C4-2B (cell line): ENCODE measurements around the gene GPS2.

Source experiments
- H3K27ac ChIP-seq: fragments of 450-650 bp; 2 replicates; pipeline ENCODE4 v1.5.1; 2017
- ZFX ChIP-seq: fragments of 450-650 bp; IDR thresholded peaks from 2 replicates; pipeline ENCODE4 v1.6.1; 2017
- TF ChIP-seq, protein P1 (sequence below): fragments of 450-650 bp; conservative IDR thresholded peaks from 2 replicates; pipeline ENCODE4 v1.5.1; 2017; ENCODE audit warnings: mild to moderate bottlenecking

Gene GPS2

DNA sequence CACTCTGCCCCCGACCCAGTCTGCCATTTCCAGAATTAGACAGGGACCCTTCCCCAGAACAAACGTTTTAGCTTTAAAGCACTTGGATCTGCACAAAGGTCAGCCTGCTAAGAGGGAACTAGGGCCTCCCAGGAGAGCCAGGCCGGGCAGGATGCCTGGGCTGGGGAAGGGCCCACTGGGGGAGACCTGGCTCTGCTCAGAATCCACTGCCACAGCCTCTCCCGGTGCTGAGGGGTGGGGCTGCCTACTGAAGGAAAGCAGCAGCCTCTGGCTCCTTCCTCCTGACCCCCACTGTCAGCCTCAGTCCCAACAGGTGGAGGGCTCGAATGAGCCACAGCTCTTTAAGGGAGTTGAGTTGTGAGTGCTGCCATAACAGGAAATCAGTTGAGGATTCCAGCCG lies 22.4 kb downstream of the GPS2 start:
- H3K27ac ChIP-seq: peak overlapping the region; percentile 10; the same call in 1 of the 2 replicates
- TF ChIP-seq ZFX: no peak
- TF ChIP-seq, protein P1, sequence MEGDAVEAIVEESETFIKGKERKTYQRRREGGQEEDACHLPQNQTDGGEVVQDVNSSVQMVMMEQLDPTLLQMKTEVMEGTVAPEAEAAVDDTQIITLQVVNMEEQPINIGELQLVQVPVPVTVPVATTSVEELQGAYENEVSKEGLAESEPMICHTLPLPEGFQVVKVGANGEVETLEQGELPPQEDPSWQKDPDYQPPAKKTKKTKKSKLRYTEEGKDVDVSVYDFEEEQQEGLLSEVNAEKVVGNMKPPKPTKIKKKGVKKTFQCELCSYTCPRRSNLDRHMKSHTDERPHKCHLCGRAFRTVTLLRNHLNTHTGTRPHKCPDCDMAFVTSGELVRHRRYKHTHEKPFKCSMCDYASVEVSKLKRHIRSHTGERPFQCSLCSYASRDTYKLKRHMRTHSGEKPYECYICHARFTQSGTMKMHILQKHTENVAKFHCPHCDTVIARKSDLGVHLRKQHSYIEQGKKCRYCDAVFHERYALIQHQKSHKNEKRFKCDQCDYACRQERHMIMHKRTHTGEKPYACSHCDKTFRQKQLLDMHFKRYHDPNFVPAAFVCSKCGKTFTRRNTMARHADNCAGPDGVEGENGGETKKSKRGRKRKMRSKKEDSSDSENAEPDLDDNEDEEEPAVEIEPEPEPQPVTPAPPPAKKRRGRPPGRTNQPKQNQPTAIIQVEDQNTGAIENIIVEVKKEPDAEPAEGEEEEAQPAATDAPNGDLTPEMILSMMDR: no peak

DNA sequence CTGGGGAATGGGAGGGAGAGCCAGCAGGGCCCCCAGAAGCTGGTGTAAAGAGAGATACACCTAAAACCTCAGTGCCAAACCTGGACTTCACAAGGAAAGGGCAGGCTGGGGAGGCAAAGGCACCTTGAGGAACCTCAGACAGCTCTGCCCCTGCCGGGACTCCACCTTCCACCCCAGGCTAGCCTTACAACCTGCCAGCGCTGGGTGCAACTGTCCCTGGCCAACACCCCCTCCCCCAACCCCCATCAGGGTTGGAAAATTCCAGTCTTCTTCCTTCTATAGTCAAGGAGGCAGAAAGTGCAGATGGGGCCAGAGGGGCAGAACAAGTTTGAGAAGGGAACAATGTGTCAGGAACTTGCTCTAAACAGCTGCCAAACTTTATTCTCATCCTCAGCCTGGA lies 23.0 kb downstream of the GPS2 start:
- TF ChIP-seq, protein P1: no peak
- no peak for TF ChIP-seq ZFX
- H3K27ac ChIP-seq: no peak overlapping the region

GRCh38 chr17:7290685-7291084 lies 24.5 kb downstream of the GPS2 start:
- H3K27ac ChIP-seq: no peak overlapping the region
- TF ChIP-seq, protein P1: no peak
- no peak for TF ChIP-seq ZFX

DNA sequence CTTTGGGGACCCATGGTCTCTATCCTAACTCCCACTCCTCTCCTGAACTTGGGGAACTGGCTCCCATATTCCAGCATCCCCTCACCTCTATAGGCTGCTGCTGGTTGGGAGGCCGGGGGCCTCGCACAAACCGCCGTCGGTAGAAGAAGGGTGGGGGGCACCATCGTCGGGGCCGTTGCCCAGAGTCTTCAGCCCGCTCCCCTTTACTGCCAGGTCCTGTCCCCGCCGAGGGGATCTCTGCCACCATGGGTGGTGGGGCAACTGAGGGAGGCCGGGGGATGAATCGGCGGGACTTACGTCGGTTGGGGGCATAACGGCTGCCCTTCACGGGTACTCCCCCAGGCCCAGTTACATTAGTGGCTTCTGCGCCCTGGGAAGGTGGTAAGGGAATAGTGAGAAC lies 25.0 kb downstream of the GPS2 start:
- H3K27ac ChIP-seq: no peak overlapping the region
- TF ChIP-seq, protein P1: no peak
- TF ChIP-seq ZFX: no peak

- H3K27ac ChIP-seq: no peak overlapping the region
- TF ChIP-seq, protein P1: no peak
- no peak for TF ChIP-seq ZFX
These were observed 25.7 kb downstream of the GPS2 start for GRCh38 chr17:7289256-7290032.

GRCh38 chr17:7285679-7286078 lies 29.5 kb downstream of the GPS2 start:
- TF ChIP-seq ZFX: no peak
- TF ChIP-seq, protein P1: no peak
- no peak overlapping the region for H3K27ac ChIP-seq

DNA sequence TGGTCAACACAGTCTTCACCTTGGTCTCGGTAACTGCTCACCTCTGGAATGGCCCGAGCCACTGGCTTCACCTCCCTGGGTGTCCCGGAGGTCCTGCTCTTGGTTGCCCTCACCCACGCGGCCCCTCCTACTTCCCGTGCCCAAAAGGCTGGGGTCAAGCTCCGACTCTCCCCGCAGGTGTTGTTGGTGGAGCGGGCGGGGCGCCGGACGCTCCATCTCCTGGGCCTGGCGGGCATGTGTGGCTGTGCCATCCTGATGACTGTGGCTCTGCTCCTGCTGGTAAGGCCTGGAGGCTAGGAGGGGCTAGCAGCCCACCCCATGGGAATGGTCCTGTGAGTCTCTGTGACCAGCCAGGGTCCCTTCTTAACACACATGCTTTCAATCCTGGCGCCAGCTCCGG lies 30.2 kb downstream of the GPS2 start:
- TF ChIP-seq ZFX: no peak
- TF ChIP-seq, protein P1: no peak
- no peak overlapping the region for H3K27ac ChIP-seq
